Epithelial cell of esophagus (primary cell): ENCODE measurements around the gene MIER3.
"Not testable (repeated sequence)": the region's sequence is repeated elsewhere in the genome, so short reads cannot be mapped to it uniquely, and the experiment has no call there.

Source experiments
- DNase-seq: peaks from one replicate; pipeline ENCODE4 v3.0.0; 2010; ENCODE audit warnings: low read depth
- H3K4me3 ChIP-seq: 2 replicates; pipeline ENCODE4 v1.5.1; 2011; ENCODE audit warnings: mild to moderate bottlenecking, low read length, control low read depth
- CTCF ChIP-seq: IDR thresholded peaks from 2 replicates; pipeline ENCODE4 v1.5.1; 2011; ENCODE audit warnings: low read depth, mild to moderate bottlenecking, low read length, control low read depth, inconsistent platforms; ENCODE audit not compliant: insufficient read depth; ENCODE audit errors: missing control alignments

The MIER3 gene

GRCh38 chr5:56985936-56986625, 34.2 kb upstream of the MIER3 start:
- no peak for TF ChIP-seq CTCF
- no peak for DNase-seq
- no peak overlapping the region for H3K4me3 ChIP-seq

GRCh38 chr5:56984445-56984844, 32.5 kb upstream of the MIER3 start:
- no peak for DNase-seq
- H3K4me3 ChIP-seq = no peak overlapping the region
- TF ChIP-seq CTCF = no peak

- no peak for TF ChIP-seq CTCF
- H3K4me3 ChIP-seq = no peak overlapping the region
- DNase-seq = no peak
Measured at GRCh38 chr5:56983593-56984361, 31.9 kb upstream of the MIER3 start.

- no peak overlapping the region for H3K4me3 ChIP-seq
- DNase-seq = no peak
- TF ChIP-seq CTCF = no peak
Measured at GRCh38 chr5:56981548-56982315, 29.8 kb upstream of the MIER3 start.

GRCh38 chr5:56979968-56980367, 28.0 kb upstream of the MIER3 start:
- no peak for DNase-seq
- TF ChIP-seq CTCF = no peak
- no peak overlapping the region for H3K4me3 ChIP-seq

GRCh38 chr5:56979526-56979925, 27.6 kb upstream of the MIER3 start:
- H3K4me3 ChIP-seq, DNase-seq: not testable (repeated sequence)

GRCh38 chr5:56977822-56978221, 25.9 kb upstream of the MIER3 start:
- no peak for TF ChIP-seq CTCF
- DNase-seq = no peak
- no peak overlapping the region for H3K4me3 ChIP-seq
